ENCODE data around the gene PLP1.
"Not testable (repeated sequence)": the region's sequence is repeated elsewhere in the genome, so short reads cannot be mapped to it uniquely, and the experiment has no call there.

PLP1 gene

DNA sequence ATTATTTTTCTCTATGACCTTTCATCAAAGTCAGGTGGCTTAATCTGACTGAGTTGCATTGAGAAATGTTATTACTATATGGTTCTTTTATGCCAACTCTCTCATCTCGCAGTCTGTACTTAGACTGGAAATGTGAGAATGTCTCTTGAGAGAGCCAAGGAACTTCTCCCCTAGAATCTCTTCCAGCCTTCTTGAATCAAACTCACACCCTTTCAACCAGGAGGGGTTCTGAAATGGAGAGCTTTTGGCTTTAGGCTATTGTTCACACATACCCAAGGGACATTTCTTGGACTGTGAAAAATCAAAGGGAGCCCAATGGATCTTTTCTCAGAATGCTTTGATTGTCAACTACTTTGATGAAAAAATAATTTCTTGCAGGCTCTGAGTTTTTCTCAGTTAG is 5.1 kb downstream of the PLP1 start:
- DNase-seq, result no peak

DNA sequence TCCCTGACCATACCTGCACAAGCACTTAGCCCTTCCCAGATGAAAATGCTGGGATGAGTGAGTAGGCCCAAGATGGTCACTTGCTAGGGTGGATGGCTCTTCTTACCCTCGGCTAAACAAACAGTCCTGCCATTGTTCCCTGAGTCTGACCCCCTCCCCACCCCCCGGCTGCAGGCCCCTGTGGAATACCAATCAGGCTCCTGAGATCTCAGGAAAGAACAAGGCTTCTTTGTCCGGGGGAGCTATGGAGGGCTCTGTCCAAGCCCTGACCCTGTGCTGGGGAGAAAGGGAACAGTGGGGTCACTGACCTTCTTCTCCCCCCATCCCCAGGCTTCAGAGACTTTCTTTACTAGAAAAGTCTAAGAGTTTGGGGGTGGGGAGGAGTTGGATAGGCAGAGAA is 6.0 kb downstream of the PLP1 start:
- DNase-seq, result no peak

DNA sequence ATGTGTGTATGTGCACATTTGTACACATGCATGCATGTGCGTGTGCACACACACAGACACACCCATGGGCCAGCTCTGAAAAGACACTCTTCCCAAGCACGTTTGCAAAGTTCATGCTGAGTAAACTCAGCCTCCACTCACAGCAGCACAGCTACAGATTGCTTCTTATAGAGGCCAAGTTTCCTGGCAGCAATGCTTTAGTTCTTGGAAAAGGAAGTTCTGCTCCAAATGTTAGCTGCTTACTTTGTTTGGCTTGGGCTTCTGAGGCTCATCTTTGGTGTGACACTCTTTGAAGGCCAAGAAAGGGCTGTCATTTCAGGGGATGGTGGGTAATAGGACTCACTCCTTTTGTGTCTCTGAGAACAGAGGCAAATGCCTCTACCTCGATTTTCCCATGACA is 6.6 kb downstream of the PLP1 start:
- DNase-seq, result no peak

GRCh38 chrX:103783971-103784370 is 7.3 kb downstream of the PLP1 start:
- no peak for DNase-seq

DNA sequence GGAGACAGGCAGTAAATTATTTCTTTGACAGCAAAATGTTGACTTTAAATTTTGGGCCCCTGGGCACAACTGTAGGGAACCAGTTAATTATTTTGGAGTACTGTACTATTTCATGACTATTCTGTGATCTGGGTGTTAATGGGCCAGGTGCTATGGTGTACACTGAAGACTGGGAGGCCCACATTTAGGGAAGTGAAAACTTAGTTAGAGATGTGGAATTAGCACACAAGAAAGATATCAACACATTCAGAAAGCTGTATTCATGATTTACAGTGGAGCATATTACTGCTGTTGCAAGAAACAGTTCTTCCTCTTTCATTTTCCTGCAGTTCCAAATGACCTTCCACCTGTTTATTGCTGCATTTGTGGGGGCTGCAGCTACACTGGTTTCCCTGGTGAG is 12.4 kb downstream of the PLP1 start:
- DNase-seq, result no peak

DNA sequence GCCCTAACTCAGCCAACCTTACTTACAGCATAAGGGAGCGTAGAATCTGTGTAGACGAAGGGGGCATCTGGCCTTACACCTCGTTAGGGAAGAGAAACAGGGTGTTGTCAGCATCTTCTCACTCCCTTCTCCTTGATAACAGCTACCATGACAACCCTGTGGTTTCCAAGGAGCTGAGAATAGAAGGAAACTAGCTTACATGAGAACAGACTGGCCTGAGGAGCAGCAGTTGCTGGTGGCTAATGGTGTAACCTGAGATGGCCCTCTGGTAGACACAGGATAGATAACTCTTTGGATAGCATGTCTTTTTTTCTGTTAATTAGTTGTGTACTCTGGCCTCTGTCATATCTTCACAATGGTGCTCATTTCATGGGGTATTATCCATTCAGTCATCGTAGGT is 14.6 kb downstream of the PLP1 start:
- no peak for DNase-seq

- no peak for DNase-seq
Observed at GRCh38 chrX:103791826-103792485, 15.3 kb downstream of the PLP1 start.

GRCh38 chrX:103792916-103793544 is 16.4 kb downstream of the PLP1 start:
- DNase-seq, result no peak

GRCh38 chrX:103793545-103793940 is 16.9 kb downstream of the PLP1 start:
- DNase-seq, result no peak

DNA sequence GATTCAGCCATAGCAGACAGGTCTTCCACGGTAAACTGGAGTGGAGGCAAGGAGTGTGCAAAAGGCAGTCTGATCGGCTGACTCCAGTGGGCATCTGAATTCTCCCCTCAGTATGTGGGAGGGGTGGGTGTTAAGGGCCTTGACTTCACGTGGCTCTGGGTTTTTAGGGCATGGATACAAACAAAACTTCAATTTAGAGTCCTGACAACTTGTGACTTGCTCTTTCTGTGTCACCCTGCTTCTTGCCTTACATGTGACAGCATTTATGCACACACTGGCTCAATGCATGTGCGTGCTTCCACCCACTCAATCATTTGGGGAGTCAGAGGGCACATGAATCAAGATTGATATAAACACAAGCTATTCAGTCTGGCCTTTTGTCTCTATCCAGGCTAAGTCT is 17.5 kb downstream of the PLP1 start:
- no peak for DNase-seq

DNA sequence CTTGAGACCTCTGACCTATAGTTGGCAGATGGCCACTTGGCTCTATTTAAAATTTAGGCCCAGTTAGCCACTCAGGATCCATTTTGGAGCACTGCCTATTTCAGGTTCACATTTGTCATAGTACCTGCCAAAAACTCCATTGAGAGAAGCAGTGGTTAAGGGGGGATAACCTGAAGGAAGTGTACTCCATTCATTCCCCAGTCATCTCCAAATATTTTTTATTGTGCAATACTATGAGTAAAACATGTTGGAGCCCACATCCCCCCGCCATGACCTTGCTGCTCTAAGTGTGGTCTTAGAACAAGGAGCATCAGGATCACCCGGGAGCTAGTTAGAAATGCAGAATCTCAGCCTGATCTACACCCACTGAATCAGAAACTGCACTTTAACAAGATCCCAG is 21.1 kb downstream of the PLP1 start:
- DNase-seq, result no peak

DNA sequence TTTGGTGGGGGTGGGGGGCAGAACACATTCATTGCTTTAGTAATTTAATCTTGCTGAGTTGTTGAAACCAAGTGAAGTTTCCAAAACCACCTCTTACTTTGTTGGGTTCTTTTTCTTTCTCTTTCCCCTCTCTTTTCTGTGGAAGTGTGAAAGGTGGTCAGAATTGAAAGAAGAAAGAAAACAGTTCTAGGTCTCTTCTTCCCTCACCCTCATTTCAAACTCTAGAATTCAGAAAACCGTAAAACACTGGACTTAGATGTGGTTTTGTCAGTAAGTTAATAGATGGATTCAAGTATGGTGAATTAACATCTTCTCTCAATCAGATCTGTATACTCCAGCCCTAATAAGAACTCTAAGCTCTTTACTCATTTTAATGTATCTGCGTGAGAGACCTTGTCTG is 23.7 kb downstream of the PLP1 start:
- no peak for DNase-seq

- no peak for DNase-seq
Observed at GRCh38 chrX:103805860-103806259, 29.2 kb downstream of the PLP1 start.

GRCh38 chrX:103806862-103807474 is 30.3 kb downstream of the PLP1 start:
- DNase-seq, result no peak

GRCh38 chrX:103811858-103812257 is 35.2 kb downstream of the PLP1 start:
- DNase-seq, result no peak

GRCh38 chrX:103817101-103817500 is 40.5 kb downstream of the PLP1 start:
- not testable (repeated sequence) for DNase-seq

DNA sequence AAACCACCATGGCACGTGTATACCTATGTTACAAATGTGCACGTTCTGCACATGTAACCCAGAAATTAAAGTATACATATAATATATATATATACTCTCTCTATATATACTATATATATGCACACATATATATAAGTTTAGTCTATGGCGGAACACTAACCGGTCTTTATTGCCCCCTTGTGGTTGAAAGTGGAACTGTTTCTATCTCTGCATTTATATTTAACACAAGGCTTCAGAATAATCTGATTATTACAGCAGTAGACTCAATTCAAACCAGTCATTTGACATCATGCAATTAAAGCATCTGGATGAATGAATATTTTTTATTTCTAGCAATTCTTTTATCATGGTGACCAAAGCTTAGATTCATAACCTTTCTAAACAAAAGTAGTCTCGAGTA is 40.9 kb downstream of the PLP1 start:
- no peak for DNase-seq

DNA sequence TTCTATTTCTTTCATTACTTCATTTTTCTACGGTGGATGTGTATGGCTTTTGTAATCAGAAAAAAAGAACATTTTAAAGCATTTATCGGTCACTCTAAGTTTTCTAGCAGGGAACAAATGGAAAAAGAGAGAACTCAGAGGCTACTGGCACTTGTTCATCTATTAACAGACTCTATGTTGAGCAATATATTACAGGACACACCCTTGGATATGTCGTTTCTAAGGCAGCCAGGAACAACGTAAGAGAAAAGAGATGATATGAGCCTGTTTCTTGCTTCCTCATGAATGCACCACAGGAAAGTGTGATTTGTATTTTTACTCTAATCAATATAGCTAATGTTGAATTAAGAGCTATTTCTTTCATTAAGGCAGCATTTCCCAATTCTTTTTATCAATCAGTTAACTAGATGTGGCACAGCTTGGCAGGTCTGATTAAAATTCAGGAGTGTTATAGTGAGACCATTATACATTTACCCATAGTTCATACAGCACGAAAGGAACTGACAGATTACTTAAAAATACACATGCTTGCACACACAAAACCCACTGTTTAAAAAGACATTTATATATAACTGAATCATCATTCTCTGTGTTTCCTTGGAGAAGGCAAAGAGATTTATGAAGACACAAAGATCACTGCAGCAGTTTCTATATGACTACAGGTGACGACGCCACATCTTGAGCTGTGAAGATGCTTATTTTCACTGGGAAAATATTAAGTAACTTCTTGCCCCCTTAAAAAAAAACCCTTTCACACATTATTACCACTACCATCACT is 42.4 kb downstream of the PLP1 start:
- no peak for DNase-seq

DNA sequence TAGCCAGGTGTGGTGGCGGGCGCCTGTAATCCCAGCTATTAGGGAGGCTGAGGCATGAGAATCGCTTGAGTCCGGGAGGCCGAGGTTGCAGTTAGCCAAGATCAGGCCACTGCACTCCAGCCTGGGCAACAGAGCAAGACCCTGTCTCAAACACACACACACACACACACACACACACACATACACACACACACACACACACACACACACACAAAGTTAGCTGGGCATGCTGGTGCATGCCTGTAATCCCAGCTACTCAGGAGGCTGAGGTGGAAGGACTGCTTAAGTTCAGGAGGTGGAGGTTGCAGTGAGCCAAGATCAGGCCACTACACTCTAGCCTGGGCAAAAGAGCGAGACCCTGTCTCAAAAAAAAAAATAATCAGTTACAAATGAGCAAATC is 44.2 kb downstream of the PLP1 start:
- not testable (repeated sequence) for DNase-seq

DNA sequence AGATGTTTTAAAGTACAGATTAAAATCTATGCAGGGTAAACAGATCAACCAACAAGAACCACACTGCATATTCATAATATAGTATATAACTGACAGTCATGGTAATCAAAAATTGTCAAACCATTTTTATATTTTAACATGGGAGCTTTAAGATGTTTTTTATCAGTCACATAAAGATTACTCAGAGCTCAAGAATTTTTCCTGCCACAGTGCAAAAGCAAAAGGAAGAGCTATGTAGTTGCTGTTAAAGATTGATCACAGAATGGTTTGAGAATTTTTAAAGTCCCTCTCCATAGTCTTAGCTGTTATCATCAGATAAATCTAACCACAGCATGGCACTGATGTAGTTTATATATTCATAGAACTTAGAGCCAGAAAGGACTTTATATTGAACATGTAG is 47.0 kb downstream of the PLP1 start:
- no peak for DNase-seq

- no peak for DNase-seq
Observed at GRCh38 chrX:103825881-103826280, 49.2 kb downstream of the PLP1 start.

- DNase-seq, result no peak
Observed at GRCh38 chrX:103828529-103828928, 51.9 kb downstream of the PLP1 start.

DNA sequence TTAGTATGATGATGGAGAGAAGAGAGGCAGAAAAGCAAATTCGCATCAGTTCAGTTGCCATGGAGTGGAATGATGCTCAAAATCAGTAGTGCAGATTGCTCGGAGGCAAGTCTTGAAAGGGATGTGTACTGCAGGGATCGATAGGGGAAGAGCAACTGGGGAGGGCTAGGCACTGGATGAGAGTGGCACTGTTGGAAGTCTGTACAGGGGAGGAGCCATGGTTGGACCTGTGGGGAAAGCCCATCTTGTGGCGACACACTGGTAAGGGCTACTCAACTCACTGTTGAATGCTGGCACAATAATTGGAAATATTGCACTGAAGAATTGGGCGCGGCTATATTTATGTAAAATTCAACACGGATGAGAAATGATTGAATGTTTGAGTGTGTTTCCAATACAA is 54.2 kb downstream of the PLP1 start:
- DNase-seq, result no peak

DNA sequence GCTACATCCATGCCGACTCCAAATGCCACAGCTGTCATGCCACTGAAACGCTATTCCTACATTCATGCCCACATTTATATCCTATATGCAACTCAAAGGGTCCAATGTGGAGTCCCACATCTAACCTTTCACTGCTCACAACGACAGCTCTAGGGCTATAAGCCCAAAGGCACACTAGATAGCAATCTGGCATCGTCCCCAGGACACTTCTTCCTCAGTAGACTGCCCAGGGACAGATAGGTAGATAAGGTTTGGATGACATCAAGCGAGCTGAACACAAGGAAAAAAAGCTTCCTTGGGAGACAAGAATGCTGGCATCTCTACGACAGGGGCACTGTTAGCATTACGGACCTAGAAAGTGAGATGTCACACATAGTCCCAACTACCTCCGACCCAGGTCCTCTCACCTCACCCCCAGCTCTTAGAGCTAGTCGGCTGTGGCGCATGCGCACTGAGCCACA is 54.7 kb downstream of the PLP1 start:
- DNase-seq, result peak; percentile 29

Data from DMS153 (cell line).